GM23338 (cell line): Measurements from ENCODE around the gene ABCD2. TPM values are rescaled to one million over a fixed set of nuclear protein-coding genes. Genes with fewer than 3 reads are reported as not detected.
A peak's percentile ranks its signal among the peaks of the same experiment; 100 is the strongest.

Experiments
- ATAC-seq: fragments of 200-7000 bp; cut with Tn5 transposase; 3 replicates; pipeline ENCODE4 v1.9.1; 2020
- DNase-seq: peaks from one replicate; pipeline ENCODE4 v3.0.0-alpha.2; 2015; ENCODE audit warnings: low spot score
- H2AFZ ChIP-seq: fragments of 200-600 bp; sonication (generic); 2 replicates; pipeline ENCODE4 v1.8.0; 2016; ENCODE audit warnings: antibody characterized with exemption, mild to moderate bottlenecking, moderate library complexity
- H3F3A ChIP-seq: fragments of 200-600 bp; sonication (generic); replicated peaks from 2 replicates; pipeline ENCODE4 v1.8.0; 2017; ENCODE audit warnings: antibody characterized with exemption, mixed run types, low read depth
- H3K27ac ChIP-seq: fragments of 200-600 bp; sonication (generic); 2 replicates; pipeline ENCODE4 v1.6.1; 2016; ENCODE audit warnings: low read depth
- H3K27me3 ChIP-seq: fragments of 200-600 bp; sonication (generic); 2 replicates; pipeline ENCODE4 v1.8.0; 2016; ENCODE audit warnings: mild to moderate bottlenecking, mixed run types, moderate library complexity; ENCODE audit not compliant: insufficient read depth
- H3K36me3 ChIP-seq: fragments of 200-600 bp; sonication (generic); 2 replicates; pipeline ENCODE4 v1.8.0; 2016; ENCODE audit warnings: mild to moderate bottlenecking; ENCODE audit not compliant: insufficient read depth
- H3K4me1 ChIP-seq: fragments of 200-600 bp; sonication (generic); 2 replicates; pipeline ENCODE4 v1.8.0; 2016; ENCODE audit warnings: mild to moderate bottlenecking, moderate library complexity; ENCODE audit not compliant: insufficient read depth
- H3K4me2 ChIP-seq: fragments of 200-600 bp; sonication (generic); 2 replicates; pipeline ENCODE4 v1.7.1; 2017; ENCODE audit warnings: mixed run types
- H3K4me3 ChIP-seq: fragments of 200-600 bp; sonication (generic); 2 replicates; pipeline ENCODE4 v1.6.1; 2016; ENCODE audit warnings: mixed run types
- H3K79me2 ChIP-seq: fragments of 200-600 bp; sonication (generic); replicated peaks from 2 replicates; pipeline ENCODE4 v1.8.0; 2017; ENCODE audit warnings: mild to moderate bottlenecking; ENCODE audit not compliant: insufficient read depth
- H3K9me2 ChIP-seq: fragments of 200-600 bp; sonication (generic); 2 replicates; pipeline ENCODE4 v1.8.0; 2017; ENCODE audit not compliant: insufficient read depth
- H4K20me1 ChIP-seq: fragments of 200-600 bp; sonication (generic); replicated peaks from 2 replicates; pipeline ENCODE4 v1.8.0; 2017; ENCODE audit warnings: mild to moderate bottlenecking; ENCODE audit not compliant: insufficient read depth
- H3K27ac Mint-ChIP-seq: 2 replicates; pipeline ENCODE4 v1.8.0; 2020; ENCODE audit warnings: inconsistent platforms, mild to moderate bottlenecking, moderate library complexity, mixed read lengths
- H3K27me3 Mint-ChIP-seq: 3 replicates; pipeline ENCODE4 v1.8.0; 2022; ENCODE audit warnings: low read depth, mild to moderate bottlenecking, moderate library complexity, mixed read lengths, inconsistent platforms; ENCODE audit not compliant: insufficient read depth, poor library complexity
- H3K36me3 Mint-ChIP-seq: 3 replicates; pipeline ENCODE4 v1.8.0; 2021; ENCODE audit warnings: low read depth, mild to moderate bottlenecking, inconsistent platforms, moderate library complexity, mixed read lengths
- H3K4me1 Mint-ChIP-seq: 3 replicates; pipeline ENCODE4 v1.8.0; 2020; ENCODE audit warnings: mild to moderate bottlenecking, inconsistent platforms, mixed read lengths
- H3K4me3 Mint-ChIP-seq: 3 replicates; pipeline ENCODE4 v1.8.0; 2021; ENCODE audit warnings: moderate library complexity, mild to moderate bottlenecking, inconsistent platforms, mixed read lengths
- H3K9me3 Mint-ChIP-seq: 3 replicates; pipeline ENCODE4 v1.8.0; 2020; ENCODE audit warnings: moderate library complexity, mild to moderate bottlenecking, inconsistent platforms, mixed read lengths
- CREB1 ChIP-seq: fragments of 250-450 bp; sonication (Bioruptor Pico); IDR thresholded peaks from 2 replicates; pipeline ENCODE4 v1.5.0; 2020; ENCODE audit warnings: low read depth, mild to moderate bottlenecking, moderate library complexity
- ETS1 ChIP-seq: IDR thresholded peaks from 2 replicates; pipeline ENCODE4 v1.6.1; 2016; ENCODE audit warnings: antibody characterized with exemption
- EZH2 ChIP-seq: fragments of 200-600 bp; sonication (generic); IDR thresholded peaks from one replicate; pipeline ENCODE4 v1.8.0; 2017; ENCODE audit warnings: antibody characterized with exemption, mild to moderate bottlenecking, low read depth; ENCODE audit not compliant: unreplicated experiment
- EZH2phosphoT487 ChIP-seq: fragments of 200-600 bp; sonication (generic); IDR thresholded peaks from one replicate; pipeline ENCODE4 v1.8.1; 2018; ENCODE audit warnings: antibody characterized with exemption; ENCODE audit not compliant: unreplicated experiment
- JUNB ChIP-seq: IDR thresholded peaks from one replicate; pipeline ENCODE4 v1.6.1; 2016; ENCODE audit warnings: antibody characterized with exemption; ENCODE audit not compliant: unreplicated experiment
- NANOG ChIP-seq: IDR thresholded peaks from 2 replicates; pipeline ENCODE4 v1.6.1; 2016; ENCODE audit warnings: antibody characterized with exemption, borderline replicate concordance
- POLR2AphosphoS5 ChIP-seq: IDR thresholded peaks from 2 replicates; pipeline ENCODE4 v1.6.1; 2016; ENCODE audit warnings: antibody characterized with exemption, low read depth
- REST ChIP-seq: IDR thresholded peaks from one replicate; pipeline ENCODE4 v1.6.1; 2018; ENCODE audit warnings: antibody characterized with exemption; ENCODE audit not compliant: unreplicated experiment
- STAT1 ChIP-seq: IDR thresholded peaks from one replicate; pipeline ENCODE4 v1.6.1; 2016; ENCODE audit warnings: antibody characterized with exemption; ENCODE audit not compliant: unreplicated experiment
- ZNF114 ChIP-seq: fragments of 250-450 bp; sonication (Bioruptor Pico); IDR thresholded peaks from 2 replicates; pipeline ENCODE4 v1.5.0; 2020; ENCODE audit warnings: mild to moderate bottlenecking, moderate library complexity
- ZNF331 ChIP-seq: fragments of 250-450 bp; sonication (Bioruptor Pico); IDR thresholded peaks from 2 replicates; pipeline ENCODE4 v1.5.0; 2020; ENCODE audit warnings: low read depth, mild to moderate bottlenecking, moderate library complexity
- ZNF462 ChIP-seq: fragments of 250-450 bp; sonication (Bioruptor Pico); IDR thresholded peaks from 2 replicates; pipeline ENCODE4 v1.5.0; 2020; ENCODE audit warnings: mild to moderate bottlenecking, moderate library complexity
- polyA plus RNA-seq: library from polyadenylated mRNA; unstranded; fragments of >200 nt; fragmentation: Nextera tagmentation; extraction: Ambion mirVana; gene quantifications from 2 replicates; pipeline ENCODE4 v1.2.1, GENCODE V29; 2016
- total RNA-seq: library from RNA; depleted of rRNA; stranded (reverse); fragments of >200 nt; shearing (Covaris generic); gene quantifications from 2 replicates; pipeline ENCODE4 v1.2.3, GENCODE V29; 2014
- TF ChIP-seq, protein P1 (sequence below), 2 experiments: fragments of 200-600 bp in 1 of 2; sonication (generic) in 1 of 2; conservative IDR thresholded peaks; 2 replicates each; pipeline versions ENCODE4 v1.5.1 to v1.6.1; 2016 to 2017; ENCODE audit warnings: antibody characterized with exemption in 2 of 2, low read depth in 2 of 2, mild to moderate bottlenecking in 2 of 2, moderate library complexity in 1 of 2

The ABCD2 gene
- total and polyA plus RNA-seq, 2 experiments from 2014 or later: not detected

GRCh38 chr12:39627914-39628313, 8.3 kb upstream of the ABCD2 start:
- Mint-ChIP-seq H3K27me3 (no peaks in the 10 kb centered on the region), H3K27ac (no peak overlapping the region), H3K9me3 (no peaks in the 10 kb centered on the region), H3K4me3 (no peak overlapping the region), H3K4me1 (peaks cover 2% of the 10 kb centered on the region; the same call in 1 of the 3 replicates), H3K36me3 (no peaks in the 10 kb centered on the region)
- no peaks in the 10 kb centered on the region for H3F3A ChIP-seq
- ATAC-seq (no peak), DNase-seq (no peak)
- H3K4me1 ChIP-seq: no peaks in the 10 kb centered on the region
- H3K4me3 ChIP-seq: no peak overlapping the region
- no peak overlapping the region for H3K27ac ChIP-seq
- no peaks in the 10 kb centered on the region for H3K9me2 ChIP-seq
- H3K27me3 ChIP-seq: no peaks in the 10 kb centered on the region
- no peaks in the 10 kb centered on the region for H3K79me2 ChIP-seq
- 0 out of 2 replicates have a peak overlapping the region, but pooled peaks have one; percentile 3 for H2AFZ ChIP-seq
- H4K20me1 ChIP-seq: no peaks in the 10 kb centered on the region
- H3K4me2 ChIP-seq: no peak overlapping the region
- no peak for TF ChIP-seq ZNF331
- TF ChIP-seq REST: no peak
- no peak for TF ChIP-seq EZH2
- no peak for TF ChIP-seq CREB1
- TF ChIP-seq ZNF114 (CRISPR knock-in tag): no peak
- TF ChIP-seq JUNB: no peak
- no peak for TF ChIP-seq ETS1
- no peak for TF ChIP-seq ZNF462 (CRISPR knock-in tag)
- TF ChIP-seq, protein P1, sequence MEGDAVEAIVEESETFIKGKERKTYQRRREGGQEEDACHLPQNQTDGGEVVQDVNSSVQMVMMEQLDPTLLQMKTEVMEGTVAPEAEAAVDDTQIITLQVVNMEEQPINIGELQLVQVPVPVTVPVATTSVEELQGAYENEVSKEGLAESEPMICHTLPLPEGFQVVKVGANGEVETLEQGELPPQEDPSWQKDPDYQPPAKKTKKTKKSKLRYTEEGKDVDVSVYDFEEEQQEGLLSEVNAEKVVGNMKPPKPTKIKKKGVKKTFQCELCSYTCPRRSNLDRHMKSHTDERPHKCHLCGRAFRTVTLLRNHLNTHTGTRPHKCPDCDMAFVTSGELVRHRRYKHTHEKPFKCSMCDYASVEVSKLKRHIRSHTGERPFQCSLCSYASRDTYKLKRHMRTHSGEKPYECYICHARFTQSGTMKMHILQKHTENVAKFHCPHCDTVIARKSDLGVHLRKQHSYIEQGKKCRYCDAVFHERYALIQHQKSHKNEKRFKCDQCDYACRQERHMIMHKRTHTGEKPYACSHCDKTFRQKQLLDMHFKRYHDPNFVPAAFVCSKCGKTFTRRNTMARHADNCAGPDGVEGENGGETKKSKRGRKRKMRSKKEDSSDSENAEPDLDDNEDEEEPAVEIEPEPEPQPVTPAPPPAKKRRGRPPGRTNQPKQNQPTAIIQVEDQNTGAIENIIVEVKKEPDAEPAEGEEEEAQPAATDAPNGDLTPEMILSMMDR (conservative IDR thresholded peaks at IDR 0.05; ENCODE audit: low read depth in 2 of 2): no peak
- no peak for TF ChIP-seq POLR2AphosphoS5
- no peak for TF ChIP-seq NANOG
- no peak for TF ChIP-seq EZH2phosphoT487
- TF ChIP-seq STAT1: no peak
- no peaks in the 10 kb centered on the region for H3K36me3 ChIP-seq
